NCI-H187 (cell line): ENCODE data around the gene ATP9A.
"Not testable (repeated sequence)": the region's sequence is repeated elsewhere in the genome, so short reads cannot be mapped to it uniquely, and the experiment has no call there.

Experiments used
- DNase-seq, 2 experiments: peaks; one replicate each; lab custom pipeline; 2025; lab: John Stamatoyannopoulos, UW

The ATP9A gene, protein sequence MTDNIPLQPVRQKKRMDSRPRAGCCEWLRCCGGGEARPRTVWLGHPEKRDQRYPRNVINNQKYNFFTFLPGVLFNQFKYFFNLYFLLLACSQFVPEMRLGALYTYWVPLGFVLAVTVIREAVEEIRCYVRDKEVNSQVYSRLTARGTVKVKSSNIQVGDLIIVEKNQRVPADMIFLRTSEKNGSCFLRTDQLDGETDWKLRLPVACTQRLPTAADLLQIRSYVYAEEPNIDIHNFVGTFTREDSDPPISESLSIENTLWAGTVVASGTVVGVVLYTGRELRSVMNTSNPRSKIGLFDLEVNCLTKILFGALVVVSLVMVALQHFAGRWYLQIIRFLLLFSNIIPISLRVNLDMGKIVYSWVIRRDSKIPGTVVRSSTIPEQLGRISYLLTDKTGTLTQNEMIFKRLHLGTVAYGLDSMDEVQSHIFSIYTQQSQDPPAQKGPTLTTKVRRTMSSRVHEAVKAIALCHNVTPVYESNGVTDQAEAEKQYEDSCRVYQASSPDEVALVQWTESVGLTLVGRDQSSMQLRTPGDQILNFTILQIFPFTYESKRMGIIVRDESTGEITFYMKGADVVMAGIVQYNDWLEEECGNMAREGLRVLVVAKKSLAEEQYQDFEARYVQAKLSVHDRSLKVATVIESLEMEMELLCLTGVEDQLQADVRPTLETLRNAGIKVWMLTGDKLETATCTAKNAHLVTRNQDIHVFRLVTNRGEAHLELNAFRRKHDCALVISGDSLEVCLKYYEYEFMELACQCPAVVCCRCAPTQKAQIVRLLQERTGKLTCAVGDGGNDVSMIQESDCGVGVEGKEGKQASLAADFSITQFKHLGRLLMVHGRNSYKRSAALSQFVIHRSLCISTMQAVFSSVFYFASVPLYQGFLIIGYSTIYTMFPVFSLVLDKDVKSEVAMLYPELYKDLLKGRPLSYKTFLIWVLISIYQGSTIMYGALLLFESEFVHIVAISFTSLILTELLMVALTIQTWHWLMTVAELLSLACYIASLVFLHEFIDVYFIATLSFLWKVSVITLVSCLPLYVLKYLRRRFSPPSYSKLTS

GRCh38 chr20:51767867-51768758 lies at the start of gene ATP9A:
Gene ATP9A, minus strand, starts transcription at chr20:51768390. Its CDS starts 21 bp downstream, at chr20:51768369.
- no peak for DNase-seq

DNA sequence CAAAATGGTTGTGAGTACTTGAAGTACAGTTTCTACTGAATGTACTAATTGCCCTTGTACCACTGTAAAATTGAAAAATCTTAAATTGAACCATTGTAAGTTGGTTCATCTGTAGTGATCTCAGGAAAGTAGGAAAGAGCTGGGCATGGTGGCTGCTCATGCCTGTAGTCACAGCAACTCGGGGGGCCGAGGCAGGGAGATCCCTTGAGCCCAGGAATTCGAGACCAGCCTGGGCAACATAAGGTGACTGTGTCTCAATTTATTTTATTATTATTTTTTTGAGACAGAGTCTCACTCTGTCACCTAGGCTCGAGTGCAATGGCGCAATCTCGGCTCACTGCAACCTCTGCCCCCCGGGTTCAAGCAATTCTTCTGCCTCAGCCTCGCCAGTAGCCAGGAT lies 48.7 kb upstream of the ATP9A start:
- not testable (repeated sequence) for DNase-seq

- DNase-seq, result no peak
Measured at GRCh38 chr20:51815383-51816076, 47.3 kb upstream of the ATP9A start.

DNA sequence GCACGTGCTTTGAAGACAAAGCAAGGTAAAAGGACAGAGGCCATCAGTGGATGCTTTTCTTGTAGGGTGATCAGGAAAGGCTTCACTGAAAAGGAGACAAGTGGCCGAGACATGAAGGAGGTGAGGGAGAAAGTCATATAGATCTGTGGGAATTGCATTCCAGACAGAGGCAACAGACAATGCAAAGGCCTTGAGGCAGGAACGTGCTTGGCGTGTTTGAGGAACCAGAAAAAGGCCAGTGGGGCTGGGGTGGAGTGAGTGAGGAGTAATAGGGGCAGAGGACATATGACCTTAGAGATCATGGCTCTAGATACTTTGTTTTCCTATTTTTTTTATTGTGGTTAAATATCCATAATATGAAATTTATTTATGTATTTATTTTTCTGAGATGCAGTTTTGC lies 44.7 kb upstream of the ATP9A start:
- DNase-seq, result no peak

GRCh38 chr20:51811514-51812128 lies 43.4 kb upstream of the ATP9A start:
- no peak for DNase-seq

- no peak for DNase-seq
Measured at GRCh38 chr20:51811042-51811355, 42.8 kb upstream of the ATP9A start.

GRCh38 chr20:51810155-51811041 lies 42.2 kb upstream of the ATP9A start:
- DNase-seq, result no peak

DNA sequence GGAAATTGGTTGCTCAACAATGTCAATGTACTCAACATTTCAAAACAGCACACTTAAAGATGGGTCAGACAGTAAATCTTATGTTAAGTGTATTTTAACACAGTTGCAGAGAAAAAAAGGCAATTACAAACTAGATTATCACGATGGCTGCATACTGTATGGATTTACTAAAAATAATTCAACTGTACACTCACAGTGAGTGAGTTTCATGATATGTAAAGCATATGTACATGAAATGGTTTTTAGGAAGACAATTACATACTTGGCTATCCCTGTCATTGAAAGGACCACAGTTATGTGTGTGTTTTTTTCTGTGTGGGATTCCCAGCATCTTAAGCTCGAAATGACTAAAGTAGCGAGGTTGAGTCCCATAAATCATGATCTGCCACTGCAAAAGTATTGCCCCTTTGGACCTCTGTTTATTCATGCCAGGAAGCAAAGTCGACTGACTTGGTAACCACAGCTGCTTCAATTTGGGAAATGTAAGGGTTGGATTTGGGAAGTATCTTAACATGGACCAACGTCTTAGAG lies 39.6 kb upstream of the ATP9A start:
- DNase-seq, result no peak

- no peak for DNase-seq
Measured at GRCh38 chr20:51804754-51805153, 36.6 kb upstream of the ATP9A start.

DNA sequence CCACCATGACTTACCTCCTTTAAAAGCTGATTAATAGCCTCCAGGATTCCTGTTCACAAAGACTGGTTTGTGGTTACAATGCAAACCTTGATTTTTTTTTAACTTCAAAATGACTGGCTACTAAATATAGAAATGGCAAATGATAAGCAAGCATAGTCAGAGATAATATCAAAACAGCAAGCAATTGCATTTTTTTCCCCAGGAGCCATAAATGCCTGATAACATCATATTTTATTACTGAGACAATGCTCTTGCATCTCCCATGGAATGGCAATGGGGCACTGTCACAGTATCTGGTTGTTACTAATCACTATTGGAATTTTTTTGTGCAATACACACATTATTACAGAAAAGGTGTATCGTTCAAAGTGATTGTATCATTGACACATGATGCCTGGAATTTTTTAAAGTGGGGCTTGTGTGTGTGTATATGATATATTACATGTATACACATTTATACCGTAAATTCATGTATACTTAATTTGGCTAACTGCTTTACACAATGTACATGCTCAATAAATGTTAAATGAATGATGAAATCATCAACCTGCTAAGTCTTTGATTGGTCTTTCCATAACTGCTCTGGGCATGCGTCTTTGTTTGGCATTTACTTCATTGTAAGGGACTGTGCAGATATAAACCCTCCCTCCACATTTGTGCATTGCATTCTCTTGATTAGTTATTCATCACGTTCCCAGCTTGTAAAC lies 35.1 kb upstream of the ATP9A start:
- DNase-seq, result no peak

DNA sequence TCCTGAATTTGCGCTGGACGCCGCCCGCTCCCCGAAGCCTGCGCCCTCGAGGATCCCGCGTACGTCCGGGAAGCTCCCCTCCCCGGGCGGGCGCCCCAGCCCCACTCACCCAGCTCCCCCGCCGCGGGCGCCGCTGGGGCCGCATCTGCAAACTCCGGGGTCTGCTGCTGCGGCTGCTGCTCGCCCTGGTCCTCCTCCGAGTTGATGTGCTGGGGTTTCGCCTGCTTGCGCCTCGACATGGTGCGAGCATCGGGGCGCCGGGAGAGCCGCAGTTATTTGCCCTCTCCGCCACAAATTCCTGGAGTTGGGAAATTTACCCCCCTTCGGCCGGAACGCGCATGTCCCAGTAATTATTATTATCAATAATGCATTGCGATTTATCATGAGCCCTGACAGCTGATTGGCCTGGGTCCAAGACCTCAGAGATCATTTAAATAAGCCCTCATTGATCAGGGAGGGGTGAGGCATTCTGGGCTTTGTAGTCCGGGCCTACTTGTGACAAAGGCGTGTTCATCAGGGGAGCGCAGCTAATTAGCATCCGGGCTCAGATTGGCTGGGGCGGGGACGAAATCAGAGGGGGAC lies 34.1 kb upstream of the ATP9A start, which contains the start of gene SALL4:
SALL4 (minus strand) TSS at position 352 of the 582 bp plus-strand sequence; CDS start at position 239, 113 bp downstream.
- no peak for DNase-seq

DNA sequence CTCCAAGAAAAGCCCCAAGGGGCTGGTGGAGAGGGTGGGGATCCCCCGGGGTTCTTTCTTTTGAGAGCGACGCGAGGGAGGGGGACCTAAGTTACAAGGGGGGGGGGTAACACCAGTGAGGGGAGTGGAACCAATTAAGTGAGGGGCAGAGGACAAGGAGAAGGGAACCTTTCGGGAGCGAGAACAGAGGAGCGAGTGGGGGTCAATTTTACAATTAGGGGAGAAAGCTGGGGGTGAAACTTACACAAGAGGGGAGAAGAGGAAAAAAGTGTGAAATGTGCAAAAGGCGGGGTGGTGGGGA lies 33.6 kb upstream of the ATP9A start:
- DNase-seq, result no peak

DNA sequence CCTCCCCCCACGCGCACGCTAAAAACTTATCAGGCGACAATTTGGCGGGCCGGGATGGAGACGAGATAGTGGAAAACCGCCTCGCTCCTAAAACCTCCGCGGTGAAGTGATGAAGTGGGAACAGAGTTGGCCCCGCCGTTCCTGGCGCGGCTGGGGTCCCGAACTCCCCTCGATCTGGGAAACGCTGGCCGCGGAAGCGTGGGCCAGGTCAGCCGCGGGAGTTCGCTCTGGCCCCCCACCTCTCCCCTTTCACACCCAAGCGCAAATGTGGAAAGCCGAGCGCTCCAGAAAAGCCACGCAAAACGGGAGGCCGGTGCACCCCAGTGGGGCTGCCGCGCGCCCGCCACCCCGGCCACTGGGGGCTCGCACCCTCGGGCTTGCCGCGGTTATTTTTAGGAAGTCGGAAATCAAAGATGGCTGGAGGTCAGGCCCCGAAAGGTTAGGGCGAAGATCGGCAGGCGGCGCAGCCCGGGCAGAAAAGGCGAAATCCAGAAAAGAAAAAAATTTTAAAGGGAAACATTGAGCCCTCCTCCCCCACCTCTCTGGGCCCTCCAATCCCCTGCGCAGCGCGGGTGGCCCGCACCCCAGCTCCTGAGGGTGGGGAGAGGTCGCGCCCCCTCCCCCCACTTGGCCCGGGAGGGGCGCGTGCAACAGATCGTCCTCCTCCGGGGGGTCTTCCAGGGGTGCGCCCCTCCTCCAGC lies 33.1 kb upstream of the ATP9A start:
- no peak for DNase-seq

- DNase-seq, result no peak
Measured at GRCh38 chr20:51800872-51801121, 32.6 kb upstream of the ATP9A start.

GRCh38 chr20:51800060-51800871 lies 32.1 kb upstream of the ATP9A start:
- DNase-seq, result peak in 1 of 2 experiments; percentile 6

DNA sequence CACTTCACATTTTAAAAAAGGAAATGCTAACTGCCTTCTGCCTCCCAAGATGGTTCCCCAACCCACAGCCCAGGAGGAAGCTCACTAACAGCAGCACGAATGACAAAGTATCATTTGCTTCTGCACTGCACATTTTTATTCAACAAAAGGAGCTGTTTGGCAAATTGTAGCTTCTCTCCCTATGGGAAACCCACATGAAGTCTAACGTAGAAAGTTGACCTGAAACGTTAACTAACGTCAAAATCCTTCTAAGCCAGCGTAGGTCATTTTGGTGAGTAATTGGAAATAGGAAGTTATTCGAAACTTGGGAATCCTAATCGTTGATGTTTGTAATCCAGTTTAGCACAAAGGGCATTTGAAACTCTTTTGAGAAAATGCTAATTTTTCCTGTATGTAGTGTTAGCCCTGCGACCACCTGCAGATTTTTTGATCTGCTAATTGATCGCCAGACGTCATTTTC lies 31.2 kb upstream of the ATP9A start:
- no peak for DNase-seq

DNA sequence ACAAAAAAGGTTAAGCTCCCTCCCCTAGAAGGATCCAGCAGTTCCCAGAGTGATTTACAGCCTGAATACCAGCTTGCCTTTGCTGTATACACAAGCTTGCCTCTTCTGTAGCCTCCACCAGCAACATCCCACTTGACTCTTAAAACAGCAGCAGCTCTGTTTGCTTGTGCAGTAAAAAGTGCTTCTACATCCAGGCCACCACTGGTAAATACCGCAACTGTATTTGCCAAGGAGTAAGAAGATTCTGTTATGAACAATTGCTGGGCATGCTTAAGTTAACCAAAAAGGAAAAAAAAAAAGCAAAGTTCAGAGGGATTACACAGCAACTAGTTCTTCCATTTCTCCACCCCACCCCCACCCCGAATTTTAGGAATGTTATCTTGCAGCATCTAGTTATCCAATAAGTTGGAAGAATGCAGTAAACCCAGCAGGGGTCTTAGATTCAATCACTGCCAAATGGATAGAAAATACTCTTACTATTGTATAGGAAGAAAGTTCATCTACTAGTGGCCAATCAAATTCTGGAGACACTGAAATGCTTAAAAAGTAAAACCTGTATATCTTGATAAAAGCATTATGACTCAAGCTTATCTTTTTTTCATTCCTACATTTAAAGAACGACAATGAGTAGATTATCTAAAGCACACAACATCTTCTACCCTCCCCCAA lies 29.3 kb upstream of the ATP9A start:
- no peak for DNase-seq
